GM21619 (cell line): Measurements from ENCODE around the gene HPCA.
"Not testable (repeated sequence)": the region's sequence is repeated elsewhere in the genome, so short reads cannot be mapped to it uniquely, and the experiment has no call there.

Experiments used
- ATAC-seq: cut with Tn5 transposase; IDR thresholded peaks from one replicate; pipeline ENCODE4 v1.9.1; 2021; ENCODE audit not compliant: unreplicated experiment

The HPCA gene

DNA sequence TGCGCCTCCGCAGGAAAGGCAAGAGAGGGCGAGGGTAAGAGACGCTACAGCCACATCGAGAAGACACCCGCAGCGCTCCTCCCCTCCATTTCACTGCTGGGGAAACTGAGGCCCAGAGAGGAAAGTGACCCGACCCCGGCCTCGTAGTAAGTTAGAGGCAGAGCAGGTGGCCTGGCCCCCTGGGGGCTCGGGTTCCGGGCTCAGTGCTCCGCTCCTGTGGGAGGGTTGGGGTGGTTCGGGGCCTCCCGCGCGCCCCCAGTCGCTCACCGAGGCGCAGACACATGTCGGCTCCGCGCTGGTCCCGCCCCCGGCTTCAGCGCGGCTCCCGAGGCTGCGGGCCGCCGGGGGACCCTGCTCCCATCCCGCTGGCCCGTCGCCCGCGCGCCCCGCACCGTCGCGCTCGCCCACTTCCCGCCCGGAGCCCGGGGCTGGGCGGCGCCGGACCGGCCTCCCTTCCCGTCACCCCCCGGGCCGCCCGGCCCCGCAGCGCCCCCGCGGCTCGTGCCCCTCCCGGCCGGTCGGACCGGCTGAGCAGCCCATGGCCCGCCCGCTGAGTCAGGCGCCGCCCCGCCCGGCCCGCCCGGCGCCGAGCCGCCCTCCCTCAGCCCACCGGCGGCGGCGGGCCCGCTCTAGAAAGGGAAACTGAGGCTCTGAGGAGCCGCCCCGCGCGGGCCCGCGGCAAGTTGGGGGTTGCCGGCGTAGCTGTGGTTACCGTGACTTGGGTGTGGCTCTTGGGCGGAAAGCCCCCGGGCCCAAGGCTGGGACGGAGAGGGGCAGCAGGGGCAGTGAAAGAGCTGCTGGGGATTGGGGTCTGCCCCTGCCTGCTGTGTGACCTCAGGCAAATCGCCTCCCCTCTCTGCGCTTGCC lies 14.9 kb downstream of the HPCA start, which contains the start of gene TMEM54:
TSS of gene TMEM54 (minus strand) at position 434 of the 867 bp plus-strand sequence. CDS start at position 283, 151 bp downstream.
- no peak for ATAC-seq

DNA sequence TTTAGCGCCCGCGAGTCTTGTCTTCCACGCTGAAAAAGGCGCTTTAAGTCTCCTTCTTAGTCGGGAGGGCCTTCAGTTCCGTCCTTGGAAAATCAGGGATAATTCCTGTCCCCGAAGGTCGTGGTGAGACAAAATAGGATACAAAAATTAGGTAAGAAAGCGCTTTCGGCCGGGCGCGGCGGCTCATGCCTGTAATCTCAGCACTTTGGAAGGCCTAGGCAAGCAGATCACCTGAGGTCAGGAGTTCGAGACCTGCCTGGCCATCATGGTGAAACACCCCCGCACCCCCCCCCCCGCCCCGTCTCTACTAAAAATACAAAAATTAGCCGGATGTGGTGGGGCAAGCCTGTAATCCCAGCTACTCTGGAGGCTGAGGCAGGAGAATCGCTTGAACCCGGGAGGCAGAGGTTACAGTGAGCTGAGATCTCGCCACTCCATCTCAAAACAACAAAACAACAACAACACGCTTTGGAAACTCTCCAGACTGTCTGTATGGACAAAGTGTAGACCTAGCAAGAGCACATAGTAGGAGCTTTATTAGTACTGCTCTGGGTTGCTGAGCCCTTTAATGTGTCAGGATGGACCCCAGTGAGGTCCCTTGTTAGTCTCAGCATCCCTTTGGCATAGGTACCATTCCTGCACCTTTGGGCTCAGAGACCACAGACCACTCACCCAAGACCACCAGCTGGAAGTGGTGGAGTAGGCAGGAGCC lies 15.7 kb downstream of the HPCA start:
- ATAC-seq = no peak

GRCh38 chr1:32902535-32902920 lies 16.2 kb downstream of the HPCA start:
- no peak for ATAC-seq

DNA sequence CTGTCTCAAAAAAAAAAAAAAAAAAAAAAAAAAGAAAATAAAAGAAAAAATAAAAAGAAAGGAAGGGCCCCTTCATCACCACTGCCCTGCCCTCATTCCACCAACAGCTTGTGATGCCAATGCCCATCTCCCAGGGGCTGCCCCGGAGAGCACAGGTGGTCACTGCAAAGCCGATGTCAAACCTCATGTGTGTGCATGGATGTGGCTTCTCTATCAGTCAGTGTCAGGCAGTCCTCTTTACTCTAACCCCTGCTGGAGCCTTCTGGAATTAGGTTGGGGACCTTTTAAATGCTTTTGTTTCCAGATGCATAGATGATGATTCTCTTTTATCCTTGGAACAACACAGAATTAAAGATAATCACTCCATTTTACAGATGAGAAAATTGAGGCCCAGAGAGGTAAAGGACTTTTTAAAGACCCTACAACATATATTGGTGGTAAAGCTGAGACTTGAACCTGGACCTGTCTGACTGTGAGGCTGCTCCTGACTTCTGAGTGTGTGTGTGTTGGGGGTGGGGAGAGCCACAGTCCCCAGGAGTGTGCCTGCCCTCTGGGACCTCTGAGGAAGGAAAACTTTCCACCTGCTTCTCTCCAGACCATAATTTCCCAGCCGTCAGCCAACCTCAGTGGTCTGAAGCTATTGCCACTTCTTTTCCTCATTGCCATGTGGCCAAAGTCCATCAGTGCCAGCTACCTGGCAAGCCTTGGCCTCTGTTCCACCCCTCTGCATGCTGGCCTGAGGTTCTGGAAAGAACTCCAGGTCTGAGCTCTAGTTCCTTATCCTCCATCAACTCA lies 17.9 kb downstream of the HPCA start:
- no peak for ATAC-seq

GRCh38 chr1:32904797-32905196 lies 18.5 kb downstream of the HPCA start:
- ATAC-seq = no peak

DNA sequence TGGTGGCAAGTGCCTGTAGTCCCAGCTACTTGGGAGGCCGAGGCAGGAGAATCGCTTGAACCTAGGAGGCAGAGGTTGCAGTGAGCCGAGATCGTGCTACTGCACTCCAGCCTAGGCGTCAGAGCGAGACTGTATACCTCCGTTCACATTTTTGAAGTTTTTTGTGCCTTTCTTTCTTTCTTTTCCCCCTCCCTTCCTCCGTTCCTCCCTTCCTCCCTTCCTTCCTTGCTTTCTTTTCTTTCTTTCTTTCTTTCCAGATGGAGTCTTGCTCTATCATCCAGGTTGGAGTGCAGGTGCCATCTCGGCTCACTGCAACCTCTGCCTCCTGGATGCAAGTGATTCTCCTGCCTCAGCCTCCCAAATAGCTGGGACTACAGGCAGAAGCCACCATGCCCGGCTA lies 19.3 kb downstream of the HPCA start:
- ATAC-seq = not testable (repeated sequence)

DNA sequence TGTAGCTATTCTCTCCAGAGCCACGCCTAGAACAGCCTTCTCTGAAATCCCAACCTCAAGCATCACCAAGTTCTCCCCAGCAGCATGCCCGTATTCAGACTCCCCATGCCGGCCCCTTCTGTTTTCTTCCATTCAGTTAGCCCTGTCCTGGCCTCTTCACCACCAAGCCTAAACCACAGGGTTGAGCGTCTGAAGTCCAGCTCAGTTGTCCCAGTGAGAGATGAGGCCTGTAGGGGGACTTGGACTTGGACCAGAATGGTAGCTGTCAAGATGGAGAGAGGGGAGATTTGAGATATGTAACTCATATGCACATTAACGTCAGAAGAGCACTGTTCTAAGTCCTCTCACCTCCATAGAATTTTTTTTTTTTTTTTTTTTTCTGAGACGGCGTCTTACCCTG lies 20.4 kb downstream of the HPCA start:
- ATAC-seq = no peak

DNA sequence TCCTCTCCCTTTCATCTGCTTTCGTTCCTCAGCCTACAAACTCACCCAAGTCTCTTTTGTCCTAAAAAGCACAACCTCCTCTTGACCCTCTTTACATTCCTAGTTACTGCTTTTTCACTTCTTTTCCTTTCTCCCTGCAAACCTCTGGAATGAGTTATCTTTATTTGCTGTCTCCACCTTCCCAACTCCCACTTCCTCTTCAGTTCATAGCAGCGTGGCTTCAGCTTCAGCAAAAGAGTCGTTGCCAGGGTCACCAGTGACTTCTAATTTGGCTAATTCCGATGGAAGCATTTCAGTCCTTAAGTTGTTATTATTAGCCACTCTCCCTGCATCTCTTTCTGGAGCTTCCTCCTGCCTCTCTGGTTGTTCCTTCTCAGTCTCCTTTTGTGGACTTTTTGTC lies 21.1 kb downstream of the HPCA start:
- no peak for ATAC-seq

- no peak for ATAC-seq
Measured at GRCh38 chr1:32910319-32910718, 24.0 kb downstream of the HPCA start.

DNA sequence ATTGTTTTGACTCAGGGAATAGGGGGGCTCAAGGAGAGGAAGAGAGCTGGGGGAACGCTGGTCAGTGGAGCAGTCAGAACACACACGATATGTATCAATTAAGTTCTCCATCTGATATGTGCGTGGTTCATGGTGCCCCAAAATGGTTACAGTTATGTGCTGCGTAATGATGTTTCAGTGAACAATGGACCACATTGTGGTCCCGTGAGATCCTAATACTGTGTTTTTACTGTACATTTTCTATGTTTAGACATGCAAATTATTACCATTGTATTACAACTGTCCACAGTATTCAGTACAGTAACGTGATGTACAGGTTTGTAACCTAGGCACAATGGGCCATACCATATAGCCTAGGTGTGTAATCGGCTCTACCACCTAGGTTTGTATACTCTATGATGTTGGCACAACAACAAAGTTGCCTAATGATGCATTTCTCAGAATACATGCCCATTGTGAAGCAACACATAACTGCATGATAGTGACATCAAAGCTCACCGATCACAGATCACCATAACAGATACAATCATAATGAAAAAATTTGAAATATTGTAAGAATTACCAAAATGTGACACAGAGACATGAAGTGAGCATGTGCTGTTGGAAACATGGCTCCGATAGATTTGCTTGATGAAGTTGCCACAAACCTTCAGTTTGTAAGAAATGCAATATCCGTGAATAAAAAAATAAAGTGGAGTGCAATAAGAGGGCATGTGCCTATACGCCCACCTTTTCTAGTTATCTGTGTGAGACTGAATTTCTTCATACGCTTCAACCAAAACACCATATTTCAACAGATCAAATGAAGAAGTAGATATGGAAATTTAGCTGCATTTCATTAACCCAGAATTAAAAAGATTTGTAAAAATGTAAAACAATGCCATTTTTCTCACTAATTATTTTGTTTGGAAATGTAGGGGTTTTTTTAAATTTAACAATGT lies 29.7 kb downstream of the HPCA start:
- no peak for ATAC-seq

DNA sequence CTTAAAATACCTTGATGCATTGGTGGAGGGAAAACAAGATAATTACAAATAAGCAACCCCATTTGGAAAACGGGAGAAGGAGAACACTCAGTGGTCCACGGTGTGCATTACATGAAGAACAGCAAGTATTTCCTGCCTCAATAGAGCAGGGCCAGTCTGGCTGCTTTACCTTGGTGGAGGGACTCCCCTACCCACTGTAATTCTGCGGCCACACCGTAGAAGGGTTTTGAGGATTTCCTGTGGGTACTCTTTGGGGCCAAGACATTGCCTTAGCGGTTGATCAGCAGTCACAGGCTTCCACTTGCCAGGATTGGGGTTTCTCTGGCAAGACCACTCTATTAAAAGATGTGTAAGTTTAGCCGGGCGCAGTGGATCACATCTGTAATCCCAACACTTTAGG lies 31.2 kb downstream of the HPCA start:
- ATAC-seq = no peak

DNA sequence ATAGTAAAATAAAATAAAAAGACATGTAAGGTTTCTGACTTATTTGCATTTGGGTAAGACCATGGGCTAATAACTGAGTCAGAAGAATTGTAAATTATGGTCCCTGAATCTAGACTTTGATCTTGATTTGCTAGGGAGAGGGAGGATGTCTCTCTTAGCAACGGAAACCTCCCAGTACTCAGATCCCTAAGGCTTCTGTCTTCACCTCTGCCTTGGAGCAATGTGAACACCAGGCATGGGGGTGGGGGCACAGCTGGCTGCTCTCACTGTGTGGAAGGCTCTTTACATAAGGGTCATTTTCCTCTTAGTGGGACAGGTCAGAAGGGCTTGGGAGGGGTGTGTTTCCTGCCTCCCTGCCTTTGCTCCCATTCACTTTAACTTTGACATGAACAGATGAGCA lies 31.9 kb downstream of the HPCA start:
- ATAC-seq = no peak

DNA sequence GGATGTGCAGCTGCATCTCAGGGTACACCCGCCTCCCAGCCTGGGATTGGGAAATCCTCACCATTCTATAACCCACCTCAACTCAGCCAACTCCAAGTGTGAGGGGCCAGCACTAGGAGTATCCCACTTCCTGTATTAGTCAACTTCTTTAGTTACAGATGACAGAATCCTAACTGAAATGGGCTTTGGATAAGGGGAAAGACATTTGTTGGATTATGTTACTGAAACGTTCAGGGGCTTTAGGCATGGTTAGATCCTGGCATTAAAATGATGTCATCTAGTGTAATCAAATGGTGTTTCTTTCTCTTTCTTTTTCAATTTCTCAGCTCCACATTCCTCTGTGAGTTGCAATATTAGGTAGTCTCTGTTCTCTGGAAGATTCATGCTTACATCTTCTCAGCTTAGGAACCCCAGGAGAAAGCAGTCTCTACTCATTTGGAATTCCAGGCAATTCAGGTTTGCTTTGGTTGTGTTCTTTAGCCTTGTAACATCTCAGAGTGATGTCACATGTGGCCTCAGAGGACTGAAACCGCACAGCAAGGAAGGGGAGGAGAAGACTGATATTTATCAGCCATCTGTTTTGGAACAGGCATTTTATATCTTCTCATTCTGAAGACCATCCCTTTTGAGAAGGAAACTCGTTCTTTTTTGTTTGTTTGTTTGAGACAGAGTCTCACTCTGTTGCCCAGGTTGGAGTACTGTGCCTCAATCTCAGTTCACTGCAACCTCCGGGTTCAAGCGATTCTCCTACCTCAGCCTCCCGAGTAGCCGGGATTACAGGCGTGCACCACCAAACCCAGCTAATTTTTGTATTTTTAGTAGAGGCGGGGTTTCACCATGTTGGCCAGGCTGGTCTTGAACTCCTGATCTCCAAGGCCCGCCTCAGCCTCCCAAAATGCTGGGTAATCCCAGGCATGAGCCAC lies 33.8 kb downstream of the HPCA start:
- ATAC-seq = no peak

- ATAC-seq = no peak
Measured at GRCh38 chr1:32920833-32921232, 34.5 kb downstream of the HPCA start.

- ATAC-seq = no peak
Measured at GRCh38 chr1:32924881-32925344, 38.6 kb downstream of the HPCA start.

- no peak for ATAC-seq
Measured at GRCh38 chr1:32925403-32926162, 39.3 kb downstream of the HPCA start.

- ATAC-seq = no peak
Measured at GRCh38 chr1:32926562-32926961, 40.3 kb downstream of the HPCA start.

DNA sequence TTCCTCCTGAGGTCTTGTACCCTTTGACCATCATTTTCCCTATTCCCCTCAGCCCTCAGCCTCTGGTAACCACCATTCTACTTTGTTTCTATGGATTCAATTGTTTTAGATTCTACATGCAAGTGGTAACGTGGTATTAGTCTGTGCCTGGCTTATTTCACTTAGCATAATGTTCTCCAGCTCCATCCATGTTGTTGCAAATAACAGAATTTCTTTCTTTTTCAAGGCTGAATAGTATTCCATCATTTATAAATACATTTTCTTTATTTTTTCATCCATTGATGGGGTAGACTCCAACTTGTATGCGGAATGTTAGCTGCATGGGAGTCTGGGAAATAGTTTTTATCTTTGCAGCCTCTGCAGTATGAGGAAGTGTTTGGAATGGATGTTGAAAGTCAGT lies 41.1 kb downstream of the HPCA start:
- no peak for ATAC-seq
